ENCODE results near the gene HMGCS1.
"Not testable (repeated sequence)": the region's sequence is repeated elsewhere in the genome, so short reads cannot be mapped to it uniquely, and the experiment has no call there.

HMGCS1 gene

GRCh38 chr5:43313854-43314457, 744 bp upstream of the HMGCS1 start:
- Histone ChIP-seq H3K4me3 (ENCODE audit: extremely low read depth, insufficient read depth, low read length, poor library complexity, severe bottlenecking) (no peak overlapping the region), H3K27ac (ENCODE audit: low read depth, low read length, severe bottlenecking) (peak overlapping the region; percentile 96), H3K36me3 (ENCODE audit: control insufficient read depth, insufficient read depth, low read length) (peaks cover 35% of the 10 kb centered on the region), H3K4me1 (ENCODE audit: control insufficient read depth, insufficient read depth, low read length, poor library complexity, severe bottlenecking) (peaks cover 18% of the 10 kb centered on the region), H3K9me3 (ENCODE audit: control insufficient read depth, low read length) (peaks cover 5% of the 10 kb centered on the region)
- WGBS, 2 experiments (ENCODE audit: insufficient coverage in 2 of 2) = 80 to 81% methylated on average over 4 of the region's 8 CpGs

GRCh38 chr5:43312699-43313034, 545 bp downstream of the HMGCS1 start:
- H3K4me1 ChIP-seq (ENCODE audit: control insufficient read depth, insufficient read depth, low read length, poor library complexity, severe bottlenecking) = peaks cover 18% of the 10 kb centered on the region

GRCh38 chr5:43312076-43312661, 1.0 kb downstream of the HMGCS1 start:
- Histone ChIP-seq H3K36me3 (ENCODE audit: control insufficient read depth, insufficient read depth, low read length) (peaks cover 49% of the 10 kb centered on the region), H3K9me3 (ENCODE audit: control insufficient read depth, low read length) (peaks cover 3% of the 10 kb centered on the region), H3K4me1 (ENCODE audit: control insufficient read depth, insufficient read depth, low read length, poor library complexity, severe bottlenecking) (peaks cover 18% of the 10 kb centered on the region), H3K4me3 (ENCODE audit: extremely low read depth, insufficient read depth, low read length, poor library complexity, severe bottlenecking) (peak overlapping the region; percentile 99), H3K27ac (ENCODE audit: low read depth, low read length, severe bottlenecking) (no peak overlapping the region)
- WGBS, 2 experiments (ENCODE audit: insufficient coverage in 2 of 2) = 0 to 5% methylated on average over 1 to 4 of the region's 6 CpGs

More at GRCh38 chr5:43312699-43313034, 545 bp downstream of the HMGCS1 start:
- H3K9me3 ChIP-seq (ENCODE audit: control insufficient read depth, low read length) = peaks cover 5% of the 10 kb centered on the region
- H3K4me3 ChIP-seq (ENCODE audit: extremely low read depth, insufficient read depth, low read length, poor library complexity, severe bottlenecking) = peak overlapping the region; percentile 99
- 0 to 1% methylated on average over 6 to 7 of the region's 9 CpGs for WGBS, 2 experiments (ENCODE audit: insufficient coverage in 2 of 2)
- peaks cover 45% of the 10 kb centered on the region for H3K36me3 ChIP-seq (ENCODE audit: control insufficient read depth, insufficient read depth, low read length)
- peak overlapping the region; percentile 87 for H3K27ac ChIP-seq (ENCODE audit: low read depth, low read length, severe bottlenecking)

- peak overlapping the region; percentile 19 for H3K27ac ChIP-seq (ENCODE audit: low read depth, low read length, severe bottlenecking)
- H3K4me3 ChIP-seq (ENCODE audit: extremely low read depth, insufficient read depth, low read length, poor library complexity, severe bottlenecking) = peak overlapping the region; percentile 99
- H3K36me3 ChIP-seq (ENCODE audit: control insufficient read depth, insufficient read depth, low read length) = peaks cover 70% of the 10 kb centered on the region
- peaks cover 21% of the 10 kb centered on the region for H3K4me1 ChIP-seq (ENCODE audit: control insufficient read depth, insufficient read depth, low read length, poor library complexity, severe bottlenecking)
- H3K9me3 ChIP-seq (ENCODE audit: control insufficient read depth, low read length) = no peaks in the 10 kb centered on the region
Measured at GRCh38 chr5:43309637-43310036, 3.6 kb downstream of the HMGCS1 start.

GRCh38 chr5:43309122-43309521, 4.1 kb downstream of the HMGCS1 start:
- H3K27ac ChIP-seq (ENCODE audit: low read depth, low read length, severe bottlenecking) = peak overlapping the region; percentile 19
- peaks cover 74% of the 10 kb centered on the region for H3K36me3 ChIP-seq (ENCODE audit: control insufficient read depth, insufficient read depth, low read length)
- whole genome bisulfite sequencing, 2 experiments (ENCODE audit: insufficient coverage in 2 of 2) = 20 to 50% methylated on average over 1 of the region's 3 CpGs
- H3K4me1 ChIP-seq (ENCODE audit: control insufficient read depth, insufficient read depth, low read length, poor library complexity, severe bottlenecking) = peaks cover 19% of the 10 kb centered on the region
- no peaks in the 10 kb centered on the region for H3K9me3 ChIP-seq (ENCODE audit: control insufficient read depth, low read length)
- H3K4me3 ChIP-seq (ENCODE audit: extremely low read depth, insufficient read depth, low read length, poor library complexity, severe bottlenecking) = peak overlapping the region; percentile 99

- 53 to 84% methylated on average over 2 to 5 of the region's 5 CpGs for WGBS, 2 experiments (ENCODE audit: insufficient coverage in 2 of 2)
- H3K27ac ChIP-seq (ENCODE audit: low read depth, low read length, severe bottlenecking); H3K9me3 ChIP-seq (ENCODE audit: control insufficient read depth, low read length): not testable (repeated sequence)
- Histone ChIP-seq H3K36me3 (ENCODE audit: control insufficient read depth, insufficient read depth, low read length) (peaks cover 88% of the 10 kb centered on the region), H3K4me1 (ENCODE audit: control insufficient read depth, insufficient read depth, low read length, poor library complexity, severe bottlenecking) (peaks cover 34% of the 10 kb centered on the region), H3K4me3 (ENCODE audit: extremely low read depth, insufficient read depth, low read length, poor library complexity, severe bottlenecking) (peak overlapping the region; percentile 99)
Measured at GRCh38 chr5:43306954-43307353, 6.3 kb downstream of the HMGCS1 start.

GRCh38 chr5:43305948-43306565, 7.2 kb downstream of the HMGCS1 start:
- 88% methylated on average over 1 of the region's 1 CpG; no CpG with 5 or more reads in 1 of the 2 experiments for WGBS, 2 experiments (ENCODE audit: insufficient coverage in 2 of 2)
- Histone ChIP-seq H3K36me3 (ENCODE audit: control insufficient read depth, insufficient read depth, low read length) (peaks cover 88% of the 10 kb centered on the region), H3K9me3 (ENCODE audit: control insufficient read depth, low read length) (no peaks in the 10 kb centered on the region), H3K27ac (ENCODE audit: low read depth, low read length, severe bottlenecking) (no peak overlapping the region), H3K4me1 (ENCODE audit: control insufficient read depth, insufficient read depth, low read length, poor library complexity, severe bottlenecking) (peaks cover 34% of the 10 kb centered on the region), H3K4me3 (ENCODE audit: extremely low read depth, insufficient read depth, low read length, poor library complexity, severe bottlenecking) (peak overlapping the region; percentile 99)

GRCh38 chr5:43304525-43304924, 8.7 kb downstream of the HMGCS1 start:
- Histone ChIP-seq H3K4me3 (ENCODE audit: extremely low read depth, insufficient read depth, low read length, poor library complexity, severe bottlenecking) (no peak overlapping the region), H3K9me3 (ENCODE audit: control insufficient read depth, low read length) (no peaks in the 10 kb centered on the region), H3K36me3 (ENCODE audit: control insufficient read depth, insufficient read depth, low read length) (peaks cover 87% of the 10 kb centered on the region)

GRCh38 chr5:43303242-43303641, 10.0 kb downstream of the HMGCS1 start:
- no peaks in the 10 kb centered on the region for H3K9me3 ChIP-seq (ENCODE audit: control insufficient read depth, low read length)
- H3K36me3 ChIP-seq (ENCODE audit: control insufficient read depth, insufficient read depth, low read length) = peaks cover 83% of the 10 kb centered on the region
- H3K4me3 ChIP-seq (ENCODE audit: extremely low read depth, insufficient read depth, low read length, poor library complexity, severe bottlenecking) = peak overlapping the region; percentile 6
- 91 to 98% methylated on average over 4 of the region's 4 CpGs for WGBS, 2 experiments (ENCODE audit: insufficient coverage in 2 of 2)
- peak overlapping the region; percentile 2 for H3K27ac ChIP-seq (ENCODE audit: low read depth, low read length, severe bottlenecking)
- H3K4me1 ChIP-seq (ENCODE audit: control insufficient read depth, insufficient read depth, low read length, poor library complexity, severe bottlenecking) = peaks cover 25% of the 10 kb centered on the region

More at GRCh38 chr5:43304525-43304924, 8.7 kb downstream of the HMGCS1 start:
- Histone ChIP-seq H3K27ac (ENCODE audit: low read depth, low read length, severe bottlenecking) (no peak overlapping the region), H3K4me1 (ENCODE audit: control insufficient read depth, insufficient read depth, low read length, poor library complexity, severe bottlenecking) (peaks cover 30% of the 10 kb centered on the region)
- no CpG with 5 or more reads among the region's 1 CpG for WGBS, 2 experiments (ENCODE audit: insufficient coverage in 2 of 2)

- H3K9me3 ChIP-seq (ENCODE audit: control insufficient read depth, low read length) = no peaks in the 10 kb centered on the region
- peak overlapping the region; percentile 0 for H3K27ac ChIP-seq (ENCODE audit: low read depth, low read length, severe bottlenecking)
- no peak overlapping the region for H3K4me3 ChIP-seq (ENCODE audit: extremely low read depth, insufficient read depth, low read length, poor library complexity, severe bottlenecking)
- peaks cover 84% of the 10 kb centered on the region for H3K36me3 ChIP-seq (ENCODE audit: control insufficient read depth, insufficient read depth, low read length)
- WGBS, 2 experiments (ENCODE audit: insufficient coverage in 2 of 2) = 88 to 92% methylated on average over 2 of the region's 3 CpGs
- H3K4me1 ChIP-seq (ENCODE audit: control insufficient read depth, insufficient read depth, low read length, poor library complexity, severe bottlenecking) = peaks cover 25% of the 10 kb centered on the region
Measured at GRCh38 chr5:43302481-43302880, 10.7 kb downstream of the HMGCS1 start.

- H3K9me3 ChIP-seq (ENCODE audit: control insufficient read depth, low read length) = no peaks in the 10 kb centered on the region
- no peak overlapping the region for H3K27ac ChIP-seq (ENCODE audit: low read depth, low read length, severe bottlenecking)
- peaks cover 25% of the 10 kb centered on the region for H3K4me1 ChIP-seq (ENCODE audit: control insufficient read depth, insufficient read depth, low read length, poor library complexity, severe bottlenecking)
- no peak overlapping the region for H3K4me3 ChIP-seq (ENCODE audit: extremely low read depth, insufficient read depth, low read length, poor library complexity, severe bottlenecking)
- H3K36me3 ChIP-seq (ENCODE audit: control insufficient read depth, insufficient read depth, low read length) = peaks cover 85% of the 10 kb centered on the region
- WGBS, 2 experiments (ENCODE audit: insufficient coverage in 2 of 2) = 94 to 100% methylated on average over 3 of the region's 3 CpGs
Measured at GRCh38 chr5:43301653-43302091, 11.5 kb downstream of the HMGCS1 start.

Data from mesodermal cell (in vitro differentiated cells).